H1 (cell line): Measurements from ENCODE around the gene FARSB.

Experiments
- EP300 ChIP-seq, 2 experiments: IDR thresholded peaks; 1 replicate in 1 of 2; 2 replicates in 1 of 2; pipeline ENCODE4 v1.6.1; 2011 to 2012; ENCODE audit warnings: low read depth in 2 of 2, low read length in 2 of 2, mild to moderate bottlenecking in 2 of 2, borderline replicate concordance in 1 of 2, inconsistent platforms in 1 of 2, moderate library complexity in 1 of 2
- EZH2 ChIP-seq: fragments of 200-600 bp; sonication (generic); IDR thresholded peaks from 2 replicates; pipeline ENCODE4 v1.7.1; 2012; ENCODE audit warnings: low read depth, mild to moderate bottlenecking, moderate library complexity, low read length, inconsistent platforms; ENCODE audit not compliant: severe bottlenecking
- GABPA ChIP-seq: IDR thresholded peaks from 2 replicates; pipeline ENCODE4 v1.6.1; 2011; ENCODE audit warnings: mild to moderate bottlenecking, low read length, moderate library complexity, borderline replicate concordance; ENCODE audit not compliant: insufficient read depth
- KDM4A ChIP-seq: IDR thresholded peaks from one replicate; pipeline ENCODE4 v1.7.1; 2012; ENCODE audit warnings: low read depth, mild to moderate bottlenecking, moderate library complexity, low read length, inconsistent platforms; ENCODE audit not compliant: severe bottlenecking
- MAFK ChIP-seq: IDR thresholded peaks from 2 replicates; pipeline ENCODE4 v1.6.1; 2012; ENCODE audit warnings: low read depth, mild to moderate bottlenecking, improper control_type of control experiment, low read length
- NANOG ChIP-seq: IDR thresholded peaks from 2 replicates; pipeline ENCODE4 v1.6.1; 2011; ENCODE audit warnings: low read length, low read depth, mild to moderate bottlenecking, inconsistent platforms; ENCODE audit not compliant: insufficient read depth, poor library complexity, severe bottlenecking
- NRF1 ChIP-seq: IDR thresholded peaks from 2 replicates; pipeline ENCODE4 v1.6.1; 2011; ENCODE audit warnings: mild to moderate bottlenecking, low read depth, low read length, improper control_type of control experiment
- POLR2A ChIP-seq, 2 experiments: IDR thresholded peaks; 1 replicate in 1 of 2; 2 replicates in 1 of 2; pipeline ENCODE4 v1.6.1; 2011; ENCODE audit warnings: low read depth in 2 of 2, low read length in 2 of 2, mild to moderate bottlenecking in 2 of 2; ENCODE audit errors: control extremely low read depth in 1 of 2
- POLR2AphosphoS5 ChIP-seq: IDR thresholded peaks from 2 replicates; pipeline ENCODE4 v1.6.1; 2011; ENCODE audit warnings: low read depth, low read length
- RBBP5 ChIP-seq: IDR thresholded peaks from 2 replicates; pipeline ENCODE4 v1.7.1; 2012; ENCODE audit warnings: low read depth, mild to moderate bottlenecking, inconsistent platforms, low read length, moderate library complexity, borderline replicate concordance
- RXRA ChIP-seq: IDR thresholded peaks from 2 replicates; pipeline ENCODE4 v1.6.1; 2011; ENCODE audit warnings: low read depth, mild to moderate bottlenecking, low read length, moderate library complexity; ENCODE audit not compliant: insufficient read depth
- SP4 ChIP-seq: IDR thresholded peaks from 2 replicates; pipeline ENCODE4 v1.6.1; 2012; ENCODE audit warnings: low read length, inconsistent platforms
- TF ChIP-seq, protein P1 (sequence below), 3 experiments: IDR thresholded peaks; 1 replicate in 2 of 3; 2 replicates in 1 of 3; pipeline versions ENCODE4 v1.5.1 to v1.6.1; 2011; ENCODE audit warnings: low read length in 3 of 3, mild to moderate bottlenecking in 3 of 3, inconsistent platforms in 2 of 3, low read depth in 1 of 3, moderate library complexity in 1 of 3; ENCODE audit not compliant: insufficient read depth in 1 of 3; ENCODE audit errors: control extremely low read depth in 1 of 3
- TF ChIP-seq, protein P2 (sequence below): IDR thresholded peaks from 2 replicates; pipeline ENCODE4 v1.6.1; 2012; ENCODE audit warnings: inconsistent platforms

- no peak for TF ChIP-seq POLR2A (IDR thresholded peaks at IDR 0.05; ENCODE audit: control extremely low read depth in 1 of 2, low read depth in 2 of 2, low read length in 2 of 2)
- TF ChIP-seq RXRA, result no peak
- TF ChIP-seq, protein P1, sequence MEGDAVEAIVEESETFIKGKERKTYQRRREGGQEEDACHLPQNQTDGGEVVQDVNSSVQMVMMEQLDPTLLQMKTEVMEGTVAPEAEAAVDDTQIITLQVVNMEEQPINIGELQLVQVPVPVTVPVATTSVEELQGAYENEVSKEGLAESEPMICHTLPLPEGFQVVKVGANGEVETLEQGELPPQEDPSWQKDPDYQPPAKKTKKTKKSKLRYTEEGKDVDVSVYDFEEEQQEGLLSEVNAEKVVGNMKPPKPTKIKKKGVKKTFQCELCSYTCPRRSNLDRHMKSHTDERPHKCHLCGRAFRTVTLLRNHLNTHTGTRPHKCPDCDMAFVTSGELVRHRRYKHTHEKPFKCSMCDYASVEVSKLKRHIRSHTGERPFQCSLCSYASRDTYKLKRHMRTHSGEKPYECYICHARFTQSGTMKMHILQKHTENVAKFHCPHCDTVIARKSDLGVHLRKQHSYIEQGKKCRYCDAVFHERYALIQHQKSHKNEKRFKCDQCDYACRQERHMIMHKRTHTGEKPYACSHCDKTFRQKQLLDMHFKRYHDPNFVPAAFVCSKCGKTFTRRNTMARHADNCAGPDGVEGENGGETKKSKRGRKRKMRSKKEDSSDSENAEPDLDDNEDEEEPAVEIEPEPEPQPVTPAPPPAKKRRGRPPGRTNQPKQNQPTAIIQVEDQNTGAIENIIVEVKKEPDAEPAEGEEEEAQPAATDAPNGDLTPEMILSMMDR (IDR thresholded peaks at IDR 0.05; ENCODE audit: control extremely low read depth in 1 of 3, insufficient read depth in 1 of 3, low read depth in 1 of 3, low read length in 3 of 3), result no peak
- no peak for TF ChIP-seq GABPA
- no peak; the same call in 1 of the 2 replicates for TF ChIP-seq POLR2AphosphoS5
- no peak for TF ChIP-seq KDM4A
- TF ChIP-seq, protein P2, sequence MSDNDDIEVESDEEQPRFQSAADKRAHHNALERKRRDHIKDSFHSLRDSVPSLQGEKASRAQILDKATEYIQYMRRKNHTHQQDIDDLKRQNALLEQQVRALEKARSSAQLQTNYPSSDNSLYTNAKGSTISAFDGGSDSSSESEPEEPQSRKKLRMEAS, result no peak
- no peak for TF ChIP-seq NANOG
- no peak for TF ChIP-seq RBBP5
- TF ChIP-seq SP4, result no peak
- no peak for TF ChIP-seq NRF1
- TF ChIP-seq EP300 (IDR thresholded peaks at IDR 0.05; ENCODE audit: borderline replicate concordance in 1 of 2, low read depth in 2 of 2, low read length in 2 of 2), result no peak
- TF ChIP-seq MAFK, result no peak
- TF ChIP-seq EZH2, result no peak
These were observed 894 bp upstream of the FARSB start for GRCh38 chr2:222656526-222657446.
